ENCODE data around the gene FLT3. TPM values are rescaled to one million over a fixed set of nuclear protein-coding genes. Genes with fewer than 3 reads are reported as not detected.
A peak's percentile ranks its signal among the peaks of the same experiment; 100 is the strongest.

The FLT3 gene
- total RNA-seq, 4 donors from 2014 or later = 0.06 to 1.8 (median 0.53) TPM

- Histone ChIP-seq H3K4me1 (peaks cover 20 to 40% (median 32%) of the 10 kb centered on the region in 4 donors), H3K36me3 (no peaks in the 10 kb centered on the region), H3K9me3 (no peaks in the 10 kb centered on the region), H3K27me3 (peaks cover 0 to 98% (median 80%) of the 10 kb centered on the region in 4 donors), H3K4me3 (no peak overlapping the region), H3K27ac (replicated peaks in 1 of 4) (no peak overlapping the region)
- intact Hi-C loops (cut with DNase I) = no loop called here
- 57% methylated on average over 5 of the region's 6 CpGs for WGBS
- no peak for DNase-seq (ENCODE audit: extremely low spot score)
- TF ChIP-seq POLR2A (IDR thresholded peaks at IDR 0.05; ENCODE audit: low read depth) (no peak), POLR2AphosphoS5 (IDR thresholded peaks at IDR 0.05) (no peak), EP300 (IDR thresholded peaks at IDR 0.05) (no peak), CTCF (IDR thresholded peaks at IDR 0.05) (no peak)
Observed at GRCh38 chr13:27962128-27962841, 138.1 kb downstream of the FLT3 start.

GRCh38 chr13:27961227-27962085 lies 138.9 kb downstream of the FLT3 start:
- Histone ChIP-seq H3K27ac (replicated peaks in 1 of 4) (no peak overlapping the region), H3K4me3 (peak overlapping the region; percentile 36 to 53 (median 42)), H3K36me3 (no peaks in the 10 kb centered on the region), H3K27me3 (peaks cover 0 to 98% (median 76%) of the 10 kb centered on the region in 4 donors), H3K9me3 (no peaks in the 10 kb centered on the region), H3K4me1 (peaks cover 20 to 33% (median 25%) of the 10 kb centered on the region in 4 donors)
- intact Hi-C loops (cut with DNase I) = no loop called here
- TF ChIP-seq POLR2A (IDR thresholded peaks at IDR 0.05; ENCODE audit: low read depth) (no peak), POLR2AphosphoS5 (IDR thresholded peaks at IDR 0.05) (no peak), CTCF (IDR thresholded peaks at IDR 0.05) (no peak), EP300 (IDR thresholded peaks at IDR 0.05) (no peak)
- WGBS = 15% methylated on average over 18 of the region's 25 CpGs
- no peak for DNase-seq (ENCODE audit: extremely low spot score)

- intact Hi-C loops (cut with DNase I) = no loop called here
- H3K4me1 ChIP-seq = peaks cover 18 to 25% (median 19%) of the 10 kb centered on the region in 4 donors
- no peak for DNase-seq (ENCODE audit: extremely low spot score)
- H3K36me3 ChIP-seq = no peaks in the 10 kb centered on the region
- H3K27ac ChIP-seq (replicated peaks in 1 of 4) = no peak overlapping the region
- no peak for TF ChIP-seq POLR2A (IDR thresholded peaks at IDR 0.05; ENCODE audit: low read depth)
- peak in 1 of 3 experiments; percentile 31 for TF ChIP-seq CTCF (IDR thresholded peaks at IDR 0.05)
- H3K9me3 ChIP-seq = no peaks in the 10 kb centered on the region
- peaks cover 0 to 98% (median 75%) of the 10 kb centered on the region in 4 donors for H3K27me3 ChIP-seq
- 1% methylated on average over 18 of the region's 73 CpGs for WGBS
- H3K4me3 ChIP-seq = peak overlapping the region; percentile 36 to 53 (median 42)
Observed at GRCh38 chr13:27960362-27961226, 139.8 kb downstream of the FLT3 start.

- Histone ChIP-seq H3K27ac (replicated peaks in 1 of 4) (no peak overlapping the region), H3K4me3 (peak overlapping the region; percentile 36 to 53 (median 42)), H3K9me3 (no peaks in the 10 kb centered on the region), H3K4me1 (peaks cover 18 to 25% (median 19%) of the 10 kb centered on the region in 4 donors), H3K27me3 (peaks cover 0 to 98% (median 75%) of the 10 kb centered on the region in 4 donors), H3K36me3 (no peaks in the 10 kb centered on the region)
- no peak for DNase-seq (ENCODE audit: extremely low spot score)
- no peak for TF ChIP-seq POLR2A (IDR thresholded peaks at IDR 0.05; ENCODE audit: low read depth)
- TF ChIP-seq CTCF (IDR thresholded peaks at IDR 0.05) = no peak
- no peak for TF ChIP-seq EP300 (IDR thresholded peaks at IDR 0.05)
- no peak for TF ChIP-seq POLR2AphosphoS5 (IDR thresholded peaks at IDR 0.05)
- intact Hi-C loops (cut with DNase I) = loop anchor here (10.0 kb wide), 1 partner anchor 125 kb away; no protein-coding TSS in a partner anchor
- WGBS = 9% methylated on average over 14 of the region's 14 CpGs
Observed at GRCh38 chr13:27959976-27960361, 140.4 kb downstream of the FLT3 start.

Data from esophagus muscularis mucosa (tissue), 4 donors.